GM12878 (cell line): ENCODE results near the gene COL4A2. TPM values are rescaled to one million over a fixed set of nuclear protein-coding genes. Genes with fewer than 3 reads are reported as not detected.

Source experiments
- ATAC-seq: fragments of 200-7000 bp; cut with Tn5 transposase; 3 replicates; pipeline ENCODE4 v1.9.1; 2020; ENCODE audit warnings: mild to moderate bottlenecking, moderate library complexity
- BruUV-seq: library from RNA; stranded (reverse); fragments of 400-500 nt; replicated peaks from 2 replicates; lab custom pipeline; 2021; lab: Mats Ljungman, UMichigan
- CTCF ChIA-PET: fragments of 300-600 bp; sonication (Branson Sonifier 250); formaldehyde crosslinking; extraction: SDS; loops from one replicate; lab custom pipeline; 2021; ENCODE audit warnings: inconsistent platforms; lab: Yijun Ruan, JAX
- POLR2A ChIA-PET: fragments of 350-600 bp; formaldehyde crosslinking; extraction: SDS; loops from one replicate; lab custom pipeline; 2021; ENCODE audit warnings: inconsistent platforms; lab: Charles Lee
- RAD21 ChIA-PET: fragments of 300-600 bp; sonication (Branson Sonifier 250); formaldehyde crosslinking; loops from one replicate; lab custom pipeline; 2023; ENCODE audit warnings: antibody characterized with exemption; ENCODE audit not compliant: unreplicated experiment; lab: Charles Lee
- SMC1A ChIA-PET: fragments of 300-600 bp; sonication (Branson Sonifier 250); formaldehyde crosslinking; loops from one replicate; lab custom pipeline; 2023; ENCODE audit not compliant: unreplicated experiment, uncharacterized antibody; lab: Charles Lee
- DNase-seq: peaks from one replicate; pipeline ENCODE4 v3.0.0-alpha.2; 2011; ENCODE audit warnings: low read depth, low spot score
- FAIRE-seq: peaks from 3 replicates; lab custom pipeline; 2011; peaks lifted over from hg19 to GRCh38; lab: Jason Lieb, UNC
- H2AFZ ChIP-seq: 2 replicates; pipeline ENCODE4 v1.6.0; 2011; ENCODE audit warnings: low read depth, low read length, control low read depth; ENCODE audit not compliant: control insufficient read depth
- H3K27ac ChIP-seq: 2 replicates; pipeline ENCODE4 v1.5.1; 2011; ENCODE audit warnings: control low read depth; ENCODE audit not compliant: control insufficient read depth, insufficient read depth
- H3K27me3 ChIP-seq, 2 experiments: replicated peaks in 1 of 2; 2 replicates each; pipeline versions ENCODE4 v1.6.0 to v1.6.1; 2011; ENCODE audit warnings: low read length in 1 of 2; ENCODE audit not compliant: control insufficient read depth in 2 of 2, insufficient read depth in 2 of 2
- H3K36me3 ChIP-seq, 2 experiments: 2 replicates each; pipeline ENCODE4 v1.5.1; 2011; ENCODE audit warnings: low read length in 1 of 2; ENCODE audit not compliant: control insufficient read depth in 2 of 2, insufficient read depth in 2 of 2
- H3K4me1 ChIP-seq: 2 replicates; pipeline ENCODE4 v1.6.1; 2011; ENCODE audit warnings: mild to moderate bottlenecking, low read length, moderate library complexity, mixed read lengths; ENCODE audit not compliant: control insufficient read depth, insufficient read depth
- H3K4me2 ChIP-seq: 2 replicates; pipeline ENCODE4 v1.6.0; 2011; ENCODE audit warnings: control low read depth; ENCODE audit not compliant: control insufficient read depth, insufficient read depth
- H3K4me3 ChIP-seq: fragments of 200-600 bp; sonication (generic); 2 replicates; pipeline ENCODE4 v1.5.1; 2016
- H3K79me2 ChIP-seq: 2 replicates; pipeline ENCODE4 v1.6.0; 2011; ENCODE audit warnings: low read length; ENCODE audit not compliant: control insufficient read depth, insufficient read depth
- H3K9ac ChIP-seq: 2 replicates; pipeline ENCODE4 v1.8.0; 2011; ENCODE audit warnings: low read length, control low read depth, mixed read lengths; ENCODE audit not compliant: control insufficient read depth, insufficient read depth
- H3K9me3 ChIP-seq: replicated peaks from 3 replicates; pipeline ENCODE4 v1.5.1; 2011; ENCODE audit warnings: mild to moderate bottlenecking, low read length; ENCODE audit not compliant: control insufficient read depth, insufficient read depth
- H4K20me1 ChIP-seq: 2 replicates; pipeline ENCODE4 v1.6.0; 2011; ENCODE audit not compliant: control insufficient read depth, insufficient read depth
- ATF3 ChIP-seq: IDR thresholded peaks from 2 replicates; pipeline ENCODE4 v1.6.1; 2011; ENCODE audit warnings: low read depth, mild to moderate bottlenecking, low read length, moderate library complexity, borderline replicate concordance; ENCODE audit errors: extremely low read depth
- CBX3 ChIP-seq: fragments of 200-600 bp; sonication (generic); IDR thresholded peaks from 2 replicates; pipeline ENCODE4 v1.6.1; 2016; ENCODE audit warnings: low read depth, borderline replicate concordance
- CEBPZ ChIP-seq: fragments of 150-350 bp; IDR thresholded peaks from 2 replicates; pipeline ENCODE4 v1.6.1; 2016; ENCODE audit warnings: low read depth, low read length
- CTCF ChIP-seq, 3 experiments: IDR thresholded peaks in 2 of 3; conservative IDR thresholded peaks in 1 of 3; 2 replicates each; pipeline ENCODE4 v1.5.1; 2011; ENCODE audit warnings: low read depth in 3 of 3, low read length in 3 of 3, mild to moderate bottlenecking in 3 of 3, control low read depth in 2 of 3, moderate library complexity in 2 of 3, inconsistent platforms in 1 of 3, mixed read lengths in 1 of 3; ENCODE audit not compliant: control insufficient read depth in 2 of 3, insufficient read depth in 1 of 3; ENCODE audit errors: extremely low read depth in 1 of 3
- EP300 ChIP-seq, 2 experiments: fragments of 150-350 bp in 1 of 2; IDR thresholded peaks; 2 replicates each; pipeline ENCODE4 v1.6.1; 2011 to 2012; ENCODE audit warnings: low read depth in 2 of 2, low read length in 2 of 2, borderline replicate concordance in 1 of 2, improper control_type of control experiment in 1 of 2, inconsistent platforms in 1 of 2; ENCODE audit not compliant: control insufficient read depth in 1 of 2
- EZH2 ChIP-seq: IDR thresholded peaks from 2 replicates; pipeline ENCODE4 v1.6.1; 2012; ENCODE audit warnings: low read depth, mild to moderate bottlenecking, control low read depth, inconsistent platforms, low read length, borderline replicate concordance; ENCODE audit not compliant: control insufficient read depth
- MEF2B ChIP-seq: fragments of 450-650 bp; IDR thresholded peaks from 2 replicates; pipeline ENCODE4 v1.6.1; 2018; ENCODE audit warnings: mild to moderate bottlenecking, moderate library complexity; ENCODE audit not compliant: partially characterized antibody, poor library complexity, severe bottlenecking
- NFYB ChIP-seq: IDR thresholded peaks from 2 replicates; pipeline ENCODE4 v1.6.1; 2011; ENCODE audit warnings: low read depth, mild to moderate bottlenecking, low read length, improper control_type of control experiment, moderate library complexity; ENCODE audit not compliant: insufficient read depth
- POLR2AphosphoS2 ChIP-seq: IDR thresholded peaks from 2 replicates; pipeline ENCODE4 v1.6.1; 2011; ENCODE audit warnings: low read depth, mild to moderate bottlenecking, low read length, improper control_type of control experiment, moderate library complexity
- SIX5 ChIP-seq: IDR thresholded peaks from 2 replicates; pipeline ENCODE4 v1.6.1; 2011; ENCODE audit warnings: mild to moderate bottlenecking, low read depth, low read length, moderate library complexity; ENCODE audit not compliant: severe bottlenecking
- STAT3 ChIP-seq: IDR thresholded peaks from 2 replicates; pipeline ENCODE4 v1.6.1; 2011; ENCODE audit warnings: low read depth, low read length, improper control_type of control experiment
- WGBS: methylation state at CpG from one replicate; pipeline ENCODE4 v1.1.6; 2016; ENCODE audit warnings: low lambda C conversion rate; ENCODE audit not compliant: insufficient replicate concordance, insufficient coverage; ENCODE audit errors: missing lambda C conversion rate; 5-methylcytosine and 5-hydroxymethylcytosine counted together
- in situ Hi-C: fragments of 300-500 bp; cut with MboI; formaldehyde crosslinking; loops from 9 replicates; pipeline ENCODE4 v1.14.3; 2018; ENCODE audit warnings: mixed read lengths
- intact Hi-C: fragments of 100-400 bp; cut with micrococcal nuclease; formaldehyde crosslinking; loops from one replicate; pipeline ENCODE4 v1.14.2; 2022; ENCODE audit not compliant: unreplicated experiment
- polyA plus RNA-seq, 11 experiments: library from polyadenylated mRNA; depleted of rRNA in 4 of 11; unstranded in 6 of 11; stranded (reverse) in 5 of 11; fragments of >200 nt; fragmentation: Nextera tagmentation in 4 of 11; fragmentation: Illumina TruSeq in 1 of 11; extraction: Ambion mirVana in 4 of 11; extraction: Trizol in 1 of 11; gene quantifications; 1 replicate in 1 of 11; 2 replicates in 10 of 11; pipeline versions ENCODE4 v1.2.1 to v1.2.3, GENCODE V29; 2011 to 2016; ENCODE audit warnings: inconsistent platforms in 2 of 11, missing spikeins in 2 of 11, low read depth in 1 of 11
- total RNA-seq, 4 experiments: library from RNA; depleted of rRNA in 3 of 4; stranded (reverse); fragments of >200 nt in 3 of 4; fragmentation: Illumina TruSeq in 1 of 4; extraction: Trizol in 1 of 4; gene quantifications; 2 replicates each; pipeline versions ENCODE4 v1.2.1 to v1.2.3, GENCODE V29; 2013 to 2021
- TF ChIP-seq, protein P1 (sequence below): fragments of 450-650 bp; IDR thresholded peaks from 2 replicates; pipeline ENCODE4 v1.6.1; 2014; ENCODE audit warnings: mild to moderate bottlenecking

Gene COL4A2
- total and polyA plus RNA-seq, 10 of the 15 experiments (the other 5 are each of a cell fraction or from before 2014, with no cell fraction given): 0.16 to 1.6 (median 0.62) TPM; not detected in 3

DNA sequence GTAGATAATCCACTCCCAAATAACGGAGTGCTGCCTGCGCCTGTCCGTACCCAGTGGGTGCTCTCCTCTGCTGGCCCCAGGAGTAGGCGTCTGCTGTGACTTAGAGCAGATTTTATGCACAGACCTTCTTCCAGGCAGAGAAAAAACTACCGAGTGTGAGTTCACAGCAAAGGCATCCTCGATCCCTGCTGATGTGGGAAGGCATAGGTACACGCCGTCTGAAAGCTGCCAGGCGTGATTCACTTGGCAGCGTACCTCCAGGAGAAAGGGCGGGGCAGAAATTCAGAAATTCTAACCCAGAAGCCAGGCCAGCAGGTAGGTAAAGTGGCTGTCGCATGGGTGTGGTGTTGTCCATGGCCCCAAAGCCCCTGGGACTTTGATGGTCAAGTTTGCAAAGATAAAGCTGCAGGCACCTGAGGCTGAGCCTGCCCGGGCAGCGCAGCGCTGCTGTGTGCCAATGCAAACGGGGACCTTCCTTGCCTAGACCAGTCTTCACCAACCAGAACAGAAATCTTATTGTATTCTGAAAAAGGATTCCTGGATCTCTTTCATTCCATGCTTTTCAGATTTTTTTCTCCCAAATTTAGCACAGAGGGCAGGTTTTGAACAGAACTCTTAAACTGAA is 36.3 kb downstream of the COL4A2 start (continued):
- TF ChIP-seq EP300 (IDR thresholded peaks at IDR 0.05; ENCODE audit: borderline replicate concordance in 1 of 2, control insufficient read depth in 1 of 2, low read depth in 2 of 2, low read length in 2 of 2) (no peak), EZH2 (no peak), NFYB (no peak), CEBPZ (no peak)
- TF ChIP-seq, all 136 proteins: peak for 0

GRCh38 chr13:110344320-110344719 is 37.2 kb downstream of the COL4A2 start:
- H3K4me1 ChIP-seq: peaks cover 5% of the 10 kb centered on the region

More at GRCh38 chr13:110344320-110344719, 37.2 kb downstream of the COL4A2 start:
- H3K36me3 ChIP-seq: no peaks in the 10 kb centered on the region
- no peak overlapping the region for H3K4me2 ChIP-seq
- WGBS: 14% methylated on average over 5 of the region's 5 CpGs
- SMC1A ChIA-PET: interaction anchor here (1.2 to 1.4 kb wide), 3 partner anchors 10 to 100 kb away, joined by 3 read pairs; no protein-coding TSS in a partner anchor
- RAD21 ChIA-PET: no interaction called here
- H3K79me2 ChIP-seq: no peaks in the 10 kb centered on the region
- no peak for FAIRE-seq
- H3K9me3 ChIP-seq: no peaks in the 10 kb centered on the region
- H2AFZ ChIP-seq: no peak overlapping the region
- CTCF ChIA-PET: interaction anchor here (1.0 kb wide), 1 partner anchor 10 kb away, joined by 4 read pairs; no protein-coding TSS in a partner anchor
- BruUV-seq: no TSS peak
- intact Hi-C loops: no loop called here
- no peak for DNase-seq
- H3K4me3 ChIP-seq: no peak overlapping the region
- no peak overlapping the region for H3K27ac ChIP-seq
- in situ Hi-C loops: no loop called here
- H4K20me1 ChIP-seq: no peaks in the 10 kb centered on the region
- no peak for ATAC-seq
- POLR2A ChIA-PET: no interaction called here
- no peak overlapping the region for H3K9ac ChIP-seq
- H3K27me3 ChIP-seq: peaks cover 0 to 3% of the 10 kb centered on the region in 2 experiments; a peak in 1 of 4 replicates
- TF ChIP-seq POLR2AphosphoS2 (no peak), ATF3 (no peak), CBX3 (no peak), SIX5 (no peak), CTCF (IDR thresholded peaks at IDR 0.05 in 2 of 3, conservative IDR thresholded peaks at IDR 0.05 in 1 of 3; ENCODE audit: control insufficient read depth in 2 of 3, extremely low read depth in 1 of 3, insufficient read depth in 1 of 3, low read depth in 3 of 3, low read length in 3 of 3) (no peak), STAT3 (no peak), MEF2B (no peak)
- TF ChIP-seq, protein P1, sequence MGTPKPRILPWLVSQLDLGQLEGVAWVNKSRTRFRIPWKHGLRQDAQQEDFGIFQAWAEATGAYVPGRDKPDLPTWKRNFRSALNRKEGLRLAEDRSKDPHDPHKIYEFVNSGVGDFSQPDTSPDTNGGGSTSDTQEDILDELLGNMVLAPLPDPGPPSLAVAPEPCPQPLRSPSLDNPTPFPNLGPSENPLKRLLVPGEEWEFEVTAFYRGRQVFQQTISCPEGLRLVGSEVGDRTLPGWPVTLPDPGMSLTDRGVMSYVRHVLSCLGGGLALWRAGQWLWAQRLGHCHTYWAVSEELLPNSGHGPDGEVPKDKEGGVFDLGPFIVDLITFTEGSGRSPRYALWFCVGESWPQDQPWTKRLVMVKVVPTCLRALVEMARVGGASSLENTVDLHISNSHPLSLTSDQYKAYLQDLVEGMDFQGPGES: no peak
